LHCN-M2 (cell line): ENCODE results near the gene NMRK1. TPM values are rescaled to one million over a fixed set of nuclear protein-coding genes. Genes with fewer than 3 reads are reported as not detected.

Experiments used
- DNase-seq: peaks from one replicate; pipeline ENCODE4 v3.0.0-alpha.2; 2012; ENCODE audit warnings: low read depth
- total RNA-seq: library from RNA; depleted of rRNA; stranded (reverse); fragments of >200 nt; gene quantifications from 2 replicates; pipeline ENCODE4 v1.2.3, GENCODE V29; 2014

The NMRK1 gene
- total RNA-seq, 1 experiment from 2014 or later: 31.6 TPM

- DNase-seq: no peak
Observed at GRCh38 chr9:75102177-75102790, 14.3 kb upstream of the NMRK1 start.

GRCh38 chr9:75101004-75101588, 13.1 kb upstream of the NMRK1 start:
- no peak for DNase-seq

- DNase-seq: no peak
Observed at GRCh38 chr9:75096796-75097195, 8.8 kb upstream of the NMRK1 start.

GRCh38 chr9:75092766-75093165, 4.8 kb upstream of the NMRK1 start:
- no peak for DNase-seq

GRCh38 chr9:75090579-75090978, 2.6 kb upstream of the NMRK1 start:
- DNase-seq: no peak

GRCh38 chr9:75089373-75089766, 1.4 kb upstream of the NMRK1 start:
- DNase-seq: no peak

- peak; percentile 77 for DNase-seq
Observed at GRCh38 chr9:75088646-75089372, 854 bp upstream of the NMRK1 start.

- peak; percentile 74 for DNase-seq
Observed at GRCh38 chr9:75087289-75087823, 599 bp downstream of the NMRK1 start.

- DNase-seq: no peak
Observed at GRCh38 chr9:75086541-75087288, 1.2 kb downstream of the NMRK1 start.

GRCh38 chr9:75085640-75086039, 2.3 kb downstream of the NMRK1 start:
- DNase-seq: no peak

- no peak for DNase-seq
Observed at GRCh38 chr9:75084081-75084672, 3.8 kb downstream of the NMRK1 start.

GRCh38 chr9:75083188-75083970, 4.6 kb downstream of the NMRK1 start:
- no peak for DNase-seq

GRCh38 chr9:75081632-75082031, 6.3 kb downstream of the NMRK1 start:
- no peak for DNase-seq

- no peak for DNase-seq
Observed at GRCh38 chr9:75072895-75073294, 15.1 kb downstream of the NMRK1 start.

- no peak for DNase-seq
Observed at GRCh38 chr9:75071530-75072122, 16.3 kb downstream of the NMRK1 start.

GRCh38 chr9:75069171-75069570, 18.8 kb downstream of the NMRK1 start:
- no peak for DNase-seq

GRCh38 chr9:75067894-75068293, 20.1 kb downstream of the NMRK1 start:
- DNase-seq: no peak

GRCh38 chr9:75065510-75065909, 22.4 kb downstream of the NMRK1 start:
- no peak for DNase-seq

- DNase-seq: peak; percentile 65
Observed at GRCh38 chr9:75064307-75065025, 23.5 kb downstream of the NMRK1 start.
